AG08396 (cell line): ENCODE results near the gene ELP1.

Experiments
- DNase-seq: peaks from one replicate; pipeline ENCODE4 v3.0.0; 2012; ENCODE audit warnings: low spot score, mixed read lengths

ELP1 gene

DNA sequence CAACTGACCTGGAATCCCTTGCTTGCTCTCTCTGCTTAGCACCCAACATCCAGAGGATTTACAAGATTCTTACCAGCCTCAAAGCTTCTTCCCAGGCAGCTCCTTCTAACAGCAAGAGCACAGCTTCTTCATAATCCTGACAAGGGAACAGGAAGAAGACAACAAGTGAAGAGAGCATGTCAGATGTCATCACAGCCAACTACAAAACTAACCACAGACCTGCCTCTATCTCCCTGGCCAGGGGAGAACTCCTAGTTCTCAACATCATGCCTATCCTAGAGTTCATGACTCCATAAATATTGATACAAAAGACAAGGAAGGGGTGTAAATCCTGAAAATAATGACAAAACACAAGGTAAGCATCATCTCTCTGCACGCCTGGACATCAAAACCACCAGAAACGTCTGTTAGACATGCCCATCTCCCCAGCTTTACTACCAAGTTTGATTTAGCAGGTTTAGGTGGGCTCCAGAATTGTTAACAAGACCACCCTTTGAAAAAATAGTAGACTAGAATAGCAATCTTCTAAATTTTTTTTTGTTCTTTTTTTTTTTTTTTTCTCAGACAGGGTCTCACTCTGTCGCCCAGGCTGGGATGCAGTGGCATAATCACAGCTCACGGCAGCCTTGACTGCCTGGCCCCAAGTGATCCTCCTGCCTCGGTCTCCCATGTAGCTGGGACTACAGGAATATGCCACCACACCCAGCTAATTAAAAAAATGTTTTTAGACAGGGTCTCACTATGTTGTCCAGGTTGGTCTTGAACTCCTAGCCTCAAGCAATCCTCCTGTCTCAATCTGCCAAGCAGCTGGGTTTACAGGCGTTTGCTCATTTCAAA lies 51.7 kb downstream of the ELP1 start:
- no peak for DNase-seq

GRCh38 chr9:108880738-108881316 lies 53.1 kb downstream of the ELP1 start:
- no peak for DNase-seq

GRCh38 chr9:108877524-108877923 lies 56.4 kb downstream of the ELP1 start:
- no peak for DNase-seq

- no peak for DNase-seq
These were observed 57.5 kb downstream of the ELP1 start for GRCh38 chr9:108876425-108876824.

DNA sequence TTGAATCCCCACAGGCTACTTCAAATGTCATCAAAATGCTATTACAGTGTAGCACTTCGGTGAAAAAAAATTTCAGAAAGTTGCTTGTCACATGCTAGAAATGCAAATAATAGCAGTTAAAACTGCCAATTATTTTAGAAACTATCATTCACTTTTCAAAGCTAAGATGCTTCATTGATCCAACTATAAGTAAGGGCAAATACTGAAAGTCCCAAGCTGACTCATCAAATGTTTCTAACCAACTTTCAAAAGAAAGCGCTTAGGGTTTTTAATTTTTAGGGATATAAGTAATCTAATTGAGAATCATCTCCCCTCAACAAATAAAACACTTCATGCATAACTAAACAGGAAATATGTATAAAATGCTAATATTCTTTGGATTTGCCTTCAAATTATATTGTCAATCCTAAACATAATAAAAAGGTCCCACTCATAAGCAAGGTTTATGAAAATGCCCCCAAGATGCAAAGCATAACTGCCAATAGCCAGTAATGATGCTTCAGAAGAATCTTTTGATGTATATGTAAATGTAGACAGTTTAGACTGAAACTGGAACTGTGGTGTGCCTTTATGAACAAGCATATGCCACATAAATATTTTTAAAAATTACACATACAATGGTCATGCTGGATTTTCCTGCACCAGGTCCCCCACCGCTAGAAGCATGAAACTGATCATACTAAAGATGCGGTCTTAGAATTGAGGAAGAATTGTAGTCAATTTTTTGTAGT lies 59.7 kb downstream of the ELP1 start:
- DNase-seq = no peak

- DNase-seq = peak; percentile 72
These were observed 64.7 kb downstream of the ELP1 start for GRCh38 chr9:108869092-108869725.

GRCh38 chr9:108867829-108868228 lies 66.1 kb downstream of the ELP1 start:
- no peak for DNase-seq

DNA sequence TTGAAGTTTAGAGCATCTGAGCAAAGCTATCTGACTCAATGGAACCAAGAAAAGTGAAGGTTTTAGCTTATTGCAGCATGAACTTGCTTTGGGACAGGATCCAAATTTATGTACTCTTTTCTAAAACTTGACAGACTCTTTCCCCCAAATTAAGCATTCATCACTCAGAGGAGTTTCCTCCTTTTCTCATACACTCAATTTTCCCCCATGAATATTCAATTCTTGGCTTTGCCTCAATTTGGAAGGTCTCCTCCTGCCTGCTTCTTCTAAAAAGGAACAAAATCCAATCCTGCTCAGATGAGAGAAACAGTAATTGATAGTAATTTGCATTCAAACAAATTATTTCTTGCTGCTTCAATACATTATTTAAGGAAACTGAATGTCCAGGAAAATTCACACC lies 66.8 kb downstream of the ELP1 start:
- DNase-seq = no peak

GRCh38 chr9:108866001-108866420 lies 67.9 kb downstream of the ELP1 start:
- no peak for DNase-seq

DNA sequence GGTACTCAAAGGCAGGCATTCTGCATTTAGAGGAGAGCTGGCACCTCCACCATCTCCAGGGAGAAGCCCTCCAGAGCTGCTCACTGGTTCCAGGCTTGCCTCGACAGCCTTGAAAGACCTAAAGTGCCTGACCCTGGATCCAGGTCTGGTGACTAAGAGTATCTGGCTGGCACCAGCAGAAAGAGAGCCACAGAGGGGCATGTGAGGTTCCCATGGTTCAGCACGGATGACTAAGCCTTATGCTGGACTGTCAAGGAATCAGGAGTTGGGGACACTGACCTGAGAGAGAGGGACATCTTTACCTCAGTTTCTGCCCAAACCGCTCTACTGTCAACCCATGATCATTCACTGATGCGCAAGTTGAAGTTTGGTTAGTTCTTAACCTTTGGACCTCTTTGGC lies 68.9 kb downstream of the ELP1 start:
- DNase-seq = no peak

DNA sequence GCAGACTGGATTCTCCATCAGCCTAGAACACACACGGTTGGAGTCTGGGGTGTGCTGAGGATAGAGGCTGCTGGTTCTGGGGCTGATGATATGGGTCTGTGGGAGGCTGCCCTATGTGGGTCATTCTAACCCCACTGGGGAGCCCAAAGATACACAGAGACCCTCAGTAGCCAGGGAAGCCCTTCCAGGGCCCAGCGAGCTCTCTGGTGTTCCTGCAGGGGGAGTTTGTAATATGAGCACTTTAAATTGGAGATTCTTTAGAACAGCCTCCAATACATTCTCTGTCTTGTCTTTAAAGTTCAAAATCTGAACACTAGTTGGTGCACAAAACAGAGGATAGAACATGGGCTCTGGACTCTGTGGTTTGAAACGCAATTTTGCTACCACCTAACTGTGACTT lies 69.5 kb downstream of the ELP1 start:
- DNase-seq = no peak

DNA sequence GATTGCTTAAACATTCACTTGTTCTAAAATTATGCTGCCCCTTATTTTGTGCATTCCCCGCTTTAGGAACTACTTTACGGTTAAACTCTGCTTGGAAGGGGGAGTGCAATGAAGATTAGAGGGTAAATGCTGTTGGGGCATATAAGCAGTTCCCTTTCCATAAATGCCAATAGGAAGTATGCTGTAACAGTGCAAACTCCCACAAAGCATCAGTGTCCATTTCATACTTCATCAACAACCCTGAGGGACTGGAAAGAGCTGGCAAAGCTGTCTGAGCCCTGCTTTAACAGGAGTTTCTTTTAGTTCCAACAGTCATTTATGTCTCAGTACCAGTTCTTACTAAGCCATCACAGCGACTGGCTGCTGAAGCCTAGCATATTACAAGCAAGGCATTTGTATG lies 70.0 kb downstream of the ELP1 start:
- DNase-seq = no peak

DNA sequence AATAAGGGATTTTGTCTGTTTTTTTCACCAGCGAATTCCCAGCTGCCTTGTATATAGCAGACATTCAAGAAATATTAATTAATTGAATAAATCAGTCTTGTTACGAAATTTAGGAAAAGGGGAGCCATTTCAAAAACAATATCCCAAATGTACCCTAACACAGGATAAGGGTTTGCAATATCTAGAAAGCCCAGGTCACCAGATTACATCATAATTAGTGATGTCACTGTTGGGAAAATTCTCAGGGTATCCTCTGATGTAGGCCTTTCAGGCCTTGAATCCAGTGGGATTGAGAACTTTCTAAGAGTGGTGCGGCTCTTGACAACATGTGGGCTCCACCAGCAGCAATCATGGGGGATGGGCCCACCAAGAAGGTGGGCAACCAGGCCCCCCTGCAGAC lies 71.9 kb downstream of the ELP1 start, which contains the start of gene ACTL7A:
ACTL7A (plus strand) TSS at position 270 of the 400 bp plus-strand sequence; CDS start at position 327, 57 bp downstream.
- no peak for DNase-seq

GRCh38 chr9:108861464-108861863 lies 72.5 kb downstream of the ELP1 start:
- no peak for DNase-seq

DNA sequence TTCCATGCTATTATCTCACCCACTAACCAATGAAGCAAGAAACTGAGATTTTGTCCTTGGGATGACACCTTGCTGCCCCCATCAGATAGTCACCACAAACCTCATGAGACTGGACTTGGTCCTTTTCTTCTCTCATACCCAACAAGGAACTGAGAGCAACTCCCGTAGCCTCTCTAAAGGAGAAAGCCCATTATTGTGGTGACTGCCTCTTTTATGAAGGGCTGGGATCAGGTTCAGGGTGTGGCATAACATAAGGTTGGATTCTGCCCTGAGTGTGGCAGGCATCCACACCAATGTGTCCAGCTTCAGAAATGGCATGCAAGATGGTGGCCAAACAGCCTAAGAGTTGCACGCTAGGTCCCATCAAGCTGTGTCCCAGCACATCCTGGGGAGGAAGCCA lies 73.2 kb downstream of the ELP1 start:
- DNase-seq = no peak

GRCh38 chr9:108860354-108860753 lies 73.6 kb downstream of the ELP1 start:
- DNase-seq = no peak

GRCh38 chr9:108859459-108860114 lies 74.3 kb downstream of the ELP1 start:
- no peak for DNase-seq

GRCh38 chr9:108857572-108857971 lies 76.4 kb downstream of the ELP1 start:
- DNase-seq = no peak

DNA sequence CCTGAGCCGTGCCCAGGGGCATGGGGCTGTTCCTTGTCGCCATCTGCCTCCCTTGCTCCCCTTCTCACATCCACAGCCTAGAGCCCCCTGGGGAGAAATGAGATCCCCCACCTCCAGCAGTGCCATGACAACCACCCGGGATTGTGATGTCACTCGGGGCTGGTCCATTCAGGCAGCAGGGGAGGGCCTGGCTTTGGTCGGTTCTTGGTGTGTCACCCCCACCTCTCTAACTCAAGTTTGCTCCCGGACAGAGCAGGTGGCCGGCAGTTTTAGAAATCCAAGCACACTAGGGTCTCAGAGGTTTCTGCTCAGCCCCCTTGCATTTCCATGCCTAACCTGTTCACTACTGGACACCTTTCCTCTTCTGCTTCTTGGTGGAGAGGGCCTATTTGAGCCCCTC lies 78.0 kb downstream of the ELP1 start, which contains the start of gene ACTL7B:
ACTL7B (minus strand) TSS at position 99 of the 400 bp plus-strand sequence; CDS start at position 43, 56 bp downstream.
- no peak for DNase-seq

DNA sequence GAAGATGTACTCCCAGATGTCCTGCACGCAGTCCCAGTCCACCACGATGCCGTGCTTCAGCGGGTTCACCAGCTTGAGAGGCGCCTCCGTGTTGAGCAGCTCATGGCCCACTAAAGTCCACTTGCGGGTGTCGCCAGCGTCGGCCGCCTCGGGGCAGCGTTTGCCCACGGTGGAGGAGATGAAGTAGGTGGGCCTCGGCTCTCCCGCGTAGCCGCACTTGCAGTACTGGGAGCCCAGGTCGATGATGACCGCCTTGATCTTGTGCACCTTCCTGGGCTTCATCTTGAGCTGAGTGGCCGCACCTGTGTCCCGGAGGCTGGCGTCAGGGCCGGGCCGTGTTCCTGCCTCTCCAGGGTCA lies 78.4 kb downstream of the ELP1 start:
- no peak for DNase-seq

DNA sequence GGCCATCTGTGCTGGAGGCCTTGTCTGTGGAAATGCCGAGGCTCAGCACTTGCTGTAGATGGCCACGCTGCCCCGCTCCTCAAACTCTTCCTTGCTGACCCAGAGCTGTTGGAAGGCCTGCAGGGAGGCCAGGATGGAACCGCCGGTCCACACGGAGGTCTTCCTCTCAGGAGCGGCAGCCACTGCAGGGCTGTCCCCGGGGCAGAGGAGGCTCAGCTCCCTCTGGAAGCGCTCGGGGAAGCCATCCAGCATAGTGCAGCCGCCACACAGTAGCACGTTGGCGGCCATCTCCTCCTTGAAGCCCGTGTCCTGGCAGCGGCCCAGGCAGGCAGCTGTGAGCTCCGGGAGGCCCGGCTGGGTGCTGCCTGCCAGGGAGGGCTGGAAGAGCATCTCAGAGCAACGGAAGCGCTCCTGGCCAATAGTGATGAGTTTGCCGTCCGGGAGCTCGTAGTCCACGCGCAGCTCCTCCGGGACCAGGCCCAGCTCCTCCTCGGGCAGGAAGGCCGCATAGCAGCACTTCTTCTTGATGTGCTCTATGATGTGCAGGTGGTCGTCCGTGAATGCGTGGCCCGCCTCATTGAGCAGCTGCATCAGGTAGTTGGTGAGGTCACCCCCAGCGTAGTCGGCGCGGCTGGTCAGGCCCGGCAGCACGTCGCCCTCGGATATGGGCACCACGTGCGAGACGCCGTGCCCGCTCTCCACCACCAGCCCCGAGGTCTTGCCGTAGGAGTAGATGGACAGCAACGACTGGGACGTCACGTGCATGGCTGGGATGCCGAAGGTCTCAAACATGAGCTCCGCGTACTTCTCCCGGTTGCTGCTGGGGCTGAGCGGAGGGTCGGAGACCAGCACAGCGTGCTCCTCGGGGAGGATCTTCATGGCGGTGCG lies 79.0 kb downstream of the ELP1 start:
- DNase-seq = no peak
